ENCODE results near the gene TTC28.

The TTC28 gene

GRCh38 chr22:28103596-28103995 is 576.0 kb downstream of the TTC28 start:
- Histone ChIP-seq H3K27me3 (replicated peaks) (no peaks in the 10 kb centered on the region), H3K4me3 (ENCODE audit: low read depth, low read length) (no peak overlapping the region), H3K36me3 (replicated peaks) (no peaks in the 10 kb centered on the region), H3K27ac (no peak overlapping the region)
- DNase-seq, result no peak
- no peak for TF ChIP-seq CTCF (IDR thresholded peaks at IDR 0.05; ENCODE audit: low read depth, low read length, missing control alignments)
- in situ Hi-C loops (cut with HindIII; ENCODE audit: low pct_ligation_motif_present, low sequenced_read_pairs), result no loop called here

- no peak for DNase-seq
- no peak for TF ChIP-seq CTCF (IDR thresholded peaks at IDR 0.05; ENCODE audit: low read depth, low read length, missing control alignments)
- no peaks in the 10 kb centered on the region for H3K36me3 ChIP-seq (replicated peaks)
- H3K27me3 ChIP-seq (replicated peaks), result no peaks in the 10 kb centered on the region
- no peak overlapping the region for H3K27ac ChIP-seq
- in situ Hi-C loops (cut with HindIII; ENCODE audit: low pct_ligation_motif_present, low sequenced_read_pairs), result no loop called here
- no peak overlapping the region for H3K4me3 ChIP-seq (ENCODE audit: low read depth, low read length)
Observed at GRCh38 chr22:28102151-28102812, 577.4 kb downstream of the TTC28 start.

- no peak for DNase-seq
- Histone ChIP-seq H3K4me3 (ENCODE audit: low read depth, low read length) (no peak overlapping the region), H3K27me3 (replicated peaks) (no peaks in the 10 kb centered on the region), H3K27ac (no peak overlapping the region), H3K36me3 (replicated peaks) (no peaks in the 10 kb centered on the region)
- no peak for TF ChIP-seq CTCF (IDR thresholded peaks at IDR 0.05; ENCODE audit: low read depth, low read length, missing control alignments)
- in situ Hi-C loops (cut with HindIII; ENCODE audit: low pct_ligation_motif_present, low sequenced_read_pairs), result no loop called here
Observed at GRCh38 chr22:28097627-28098026, 582.0 kb downstream of the TTC28 start.

- Histone ChIP-seq H3K27me3 (replicated peaks) (no peaks in the 10 kb centered on the region), H3K4me3 (ENCODE audit: low read depth, low read length) (no peak overlapping the region), H3K36me3 (replicated peaks) (no peaks in the 10 kb centered on the region), H3K27ac (no peak overlapping the region)
- in situ Hi-C loops (cut with HindIII; ENCODE audit: low pct_ligation_motif_present, low sequenced_read_pairs), result no loop called here
- DNase-seq, result no peak
- no peak for TF ChIP-seq CTCF (IDR thresholded peaks at IDR 0.05; ENCODE audit: low read depth, low read length, missing control alignments)
Observed at GRCh38 chr22:28096161-28096560, 583.5 kb downstream of the TTC28 start.

- Histone ChIP-seq H3K4me3 (ENCODE audit: low read depth, low read length) (no peak overlapping the region), H3K27ac (no peak overlapping the region), H3K27me3 (replicated peaks) (no peaks in the 10 kb centered on the region), H3K36me3 (replicated peaks) (no peaks in the 10 kb centered on the region)
- in situ Hi-C loops (cut with HindIII; ENCODE audit: low pct_ligation_motif_present, low sequenced_read_pairs), result no loop called here
- no peak for TF ChIP-seq CTCF (IDR thresholded peaks at IDR 0.05; ENCODE audit: low read depth, low read length, missing control alignments)
- no peak for DNase-seq
Observed at GRCh38 chr22:28095316-28096095, 584.1 kb downstream of the TTC28 start.

All from brain microvascular endothelial cell (primary cell).